ENCODE results near the gene TMEFF2.
A peak's percentile ranks its signal among the peaks of the same experiment; 100 is the strongest.
"Not testable (repeated sequence)": the region's sequence is repeated elsewhere in the genome, so short reads cannot be mapped to it uniquely, and the experiment has no call there.

The TMEFF2 gene

GRCh38 chr2:191930205-191930604 is 264.5 kb downstream of the TMEFF2 start:
- DNase-seq (ENCODE audit: low read depth) = no peak

- DNase-seq (ENCODE audit: low read depth) = no peak
These were observed 265.4 kb downstream of the TMEFF2 start for GRCh38 chr2:191929288-191929687.

- DNase-seq (ENCODE audit: low read depth) = no peak
These were observed 266.7 kb downstream of the TMEFF2 start for GRCh38 chr2:191927991-191928390.

- DNase-seq (ENCODE audit: low read depth) = peak; percentile 70
These were observed 267.3 kb downstream of the TMEFF2 start for GRCh38 chr2:191927319-191927867.

GRCh38 chr2:191926671-191927070 is 268.1 kb downstream of the TMEFF2 start:
- DNase-seq (ENCODE audit: low read depth) = no peak

- no peak for DNase-seq (ENCODE audit: low read depth)
These were observed 271.1 kb downstream of the TMEFF2 start for GRCh38 chr2:191923652-191923997.

- no peak for DNase-seq (ENCODE audit: low read depth)
These were observed 271.7 kb downstream of the TMEFF2 start for GRCh38 chr2:191922736-191923651.

GRCh38 chr2:191921650-191922049 is 273.1 kb downstream of the TMEFF2 start:
- DNase-seq (ENCODE audit: low read depth) = not testable (repeated sequence)

GRCh38 chr2:191920502-191920901 is 274.2 kb downstream of the TMEFF2 start:
- DNase-seq (ENCODE audit: low read depth) = no peak

GRCh38 chr2:191917967-191918651 is 276.6 kb downstream of the TMEFF2 start:
- no peak for DNase-seq (ENCODE audit: low read depth)

GRCh38 chr2:191917430-191917881 is 277.3 kb downstream of the TMEFF2 start:
- DNase-seq (ENCODE audit: low read depth) = no peak

GRCh38 chr2:191916826-191917225 is 277.9 kb downstream of the TMEFF2 start:
- no peak for DNase-seq (ENCODE audit: low read depth)

- no peak for DNase-seq (ENCODE audit: low read depth)
These were observed 279.0 kb downstream of the TMEFF2 start for GRCh38 chr2:191915750-191916149.

- no peak for DNase-seq (ENCODE audit: low read depth)
These were observed 280.9 kb downstream of the TMEFF2 start for GRCh38 chr2:191913796-191914195.

GRCh38 chr2:191912764-191913163 is 282.0 kb downstream of the TMEFF2 start:
- DNase-seq (ENCODE audit: low read depth) = no peak

- DNase-seq (ENCODE audit: low read depth) = peak; percentile 79
These were observed 284.2 kb downstream of the TMEFF2 start for GRCh38 chr2:191910518-191910917.

GRCh38 chr2:191908874-191909273 is 285.9 kb downstream of the TMEFF2 start:
- no peak for DNase-seq (ENCODE audit: low read depth)

GRCh38 chr2:191907545-191907944 is 287.2 kb downstream of the TMEFF2 start:
- no peak for DNase-seq (ENCODE audit: low read depth)

- DNase-seq (ENCODE audit: low read depth) = no peak
These were observed 287.6 kb downstream of the TMEFF2 start for GRCh38 chr2:191907091-191907490.

- DNase-seq (ENCODE audit: low read depth) = no peak
These were observed 289.4 kb downstream of the TMEFF2 start for GRCh38 chr2:191905336-191905735.

GRCh38 chr2:191901031-191901430 is 293.7 kb downstream of the TMEFF2 start:
- DNase-seq (ENCODE audit: low read depth) = no peak

- peak; percentile 55 for DNase-seq (ENCODE audit: low read depth)
These were observed 295.3 kb downstream of the TMEFF2 start for GRCh38 chr2:191899410-191899809.

Measured in non-pigmented ciliary epithelial cell (primary cell).